Activated CD4-positive, alpha-beta T cell treated with anti-CD3 and anti-CD28 coated beads, Interleukin-2, amount 50 U/mL, for 1 hour (primary cell): Measurements from ENCODE around the gene ABLIM1.

Source experiments
- DNase-seq: peaks from one replicate; pipeline ENCODE4 v3.0.0-alpha.2; 2020

Gene ABLIM1

DNA sequence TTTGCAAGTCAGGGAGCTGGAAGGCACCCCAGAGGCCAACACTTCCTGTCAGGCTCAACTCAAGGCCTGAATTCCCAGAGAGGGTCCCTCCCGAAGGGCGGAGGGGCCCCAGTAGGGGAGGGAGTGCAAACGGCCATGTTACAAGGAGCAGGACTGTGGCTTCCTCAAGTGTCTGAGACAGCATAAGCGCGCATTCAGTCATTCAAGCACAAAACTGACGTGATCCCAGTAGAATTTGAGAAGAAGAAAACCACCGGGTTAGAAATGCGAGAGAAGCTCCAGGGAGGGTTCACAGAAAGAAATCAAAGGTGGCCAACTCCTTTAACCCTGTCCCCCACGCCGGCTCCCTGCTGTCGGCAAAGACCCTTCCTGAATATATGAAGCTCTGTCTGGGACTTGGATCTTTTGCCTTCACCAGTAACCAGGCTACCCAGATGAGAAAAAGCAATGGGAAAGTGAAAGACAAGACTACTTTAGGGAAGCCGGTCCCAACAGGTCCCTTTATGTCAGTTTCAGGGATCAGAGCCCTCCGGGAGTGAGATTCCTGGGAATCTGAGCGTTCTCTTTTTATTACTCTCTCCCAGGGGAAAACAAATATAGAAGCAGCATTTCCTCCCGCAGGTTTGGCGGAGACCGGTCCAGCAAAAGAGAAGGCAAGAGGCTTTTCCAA lies 255.1 kb downstream of the ABLIM1 start:
- no peak for DNase-seq

DNA sequence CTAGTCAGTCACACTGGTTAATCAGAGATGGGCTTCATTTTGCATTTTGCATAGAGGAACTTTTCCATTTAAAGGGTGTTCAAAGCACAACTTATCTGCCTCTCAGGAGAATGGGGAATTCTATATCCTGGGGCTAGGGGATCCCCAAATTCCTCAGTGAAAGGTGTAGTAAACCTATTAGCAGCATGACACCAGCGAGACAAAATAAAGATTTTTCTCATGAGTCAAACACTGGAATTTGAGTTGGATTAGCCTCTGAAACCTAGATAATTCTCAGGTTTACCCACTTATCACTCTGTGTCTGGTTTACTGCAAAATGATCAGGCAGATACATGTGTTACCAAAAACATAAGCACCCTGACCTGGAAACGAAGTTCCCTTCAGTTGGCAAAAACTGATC lies 255.8 kb downstream of the ABLIM1 start:
- DNase-seq, result no peak

DNA sequence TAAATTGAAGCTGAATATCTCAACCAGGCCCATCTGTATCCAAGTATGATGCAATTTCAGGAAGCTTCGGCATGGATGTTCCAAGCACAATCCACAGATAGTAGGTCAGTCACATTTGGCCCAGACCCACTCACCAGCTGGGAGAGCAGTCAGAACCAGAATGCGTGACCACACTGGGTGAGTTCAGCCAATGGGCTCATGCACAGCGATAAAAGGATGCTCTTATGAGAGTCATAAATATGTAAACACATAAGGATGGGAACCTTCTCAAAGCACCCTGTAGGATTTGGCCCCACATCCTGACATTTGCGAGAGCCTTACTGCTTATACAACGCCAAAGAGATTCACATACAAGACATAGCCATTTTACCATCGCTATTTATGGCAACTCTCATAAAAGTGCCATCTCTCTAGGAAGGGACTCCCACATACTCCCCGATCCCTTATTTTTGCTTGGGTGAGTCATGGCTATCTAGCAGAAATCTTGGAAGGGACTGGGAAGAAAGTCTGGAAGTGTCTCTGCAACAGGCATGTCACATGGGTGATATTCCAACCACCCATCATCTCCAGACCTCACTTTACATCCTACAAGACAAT lies 256.8 kb downstream of the ABLIM1 start:
- no peak for DNase-seq

DNA sequence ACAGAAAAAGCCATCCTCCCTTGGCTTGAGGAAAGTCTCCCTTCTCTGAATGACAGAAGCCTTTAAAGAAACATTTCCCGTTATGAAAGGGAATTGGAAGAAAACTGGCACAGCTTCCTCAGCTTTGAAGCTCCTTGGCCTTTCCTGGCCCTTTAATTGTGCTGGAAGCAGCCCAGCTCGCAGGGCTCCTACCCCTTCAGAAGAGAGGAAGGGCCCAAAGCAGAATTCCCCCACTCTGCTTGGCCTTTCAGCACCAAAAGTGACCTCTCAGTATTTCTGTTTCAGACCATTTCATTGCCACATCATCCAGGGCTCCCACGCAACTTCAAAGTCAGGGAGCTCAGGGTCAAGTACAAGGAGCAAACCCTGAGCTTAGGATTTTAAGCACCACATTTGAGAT lies 258.0 kb downstream of the ABLIM1 start:
- no peak for DNase-seq

DNA sequence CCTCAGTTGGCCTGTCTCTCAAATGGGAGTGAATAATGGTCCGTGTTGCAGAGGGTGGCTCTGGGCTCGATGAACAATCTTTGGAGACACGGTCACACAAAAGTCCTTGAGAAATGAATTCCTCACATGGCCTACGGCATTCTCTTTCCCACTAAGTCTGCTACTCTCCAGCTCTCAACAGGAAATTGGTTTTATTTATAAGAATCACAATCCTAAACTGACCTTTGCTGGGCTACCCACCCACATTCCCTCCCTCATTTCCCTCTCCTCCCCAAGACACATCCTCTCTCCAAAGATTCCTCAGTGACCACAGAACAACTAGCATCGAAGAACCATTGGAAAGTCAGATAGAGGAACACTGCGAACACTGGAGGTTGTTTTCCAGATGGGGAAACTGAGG lies 258.5 kb downstream of the ABLIM1 start:
- DNase-seq, result no peak

DNA sequence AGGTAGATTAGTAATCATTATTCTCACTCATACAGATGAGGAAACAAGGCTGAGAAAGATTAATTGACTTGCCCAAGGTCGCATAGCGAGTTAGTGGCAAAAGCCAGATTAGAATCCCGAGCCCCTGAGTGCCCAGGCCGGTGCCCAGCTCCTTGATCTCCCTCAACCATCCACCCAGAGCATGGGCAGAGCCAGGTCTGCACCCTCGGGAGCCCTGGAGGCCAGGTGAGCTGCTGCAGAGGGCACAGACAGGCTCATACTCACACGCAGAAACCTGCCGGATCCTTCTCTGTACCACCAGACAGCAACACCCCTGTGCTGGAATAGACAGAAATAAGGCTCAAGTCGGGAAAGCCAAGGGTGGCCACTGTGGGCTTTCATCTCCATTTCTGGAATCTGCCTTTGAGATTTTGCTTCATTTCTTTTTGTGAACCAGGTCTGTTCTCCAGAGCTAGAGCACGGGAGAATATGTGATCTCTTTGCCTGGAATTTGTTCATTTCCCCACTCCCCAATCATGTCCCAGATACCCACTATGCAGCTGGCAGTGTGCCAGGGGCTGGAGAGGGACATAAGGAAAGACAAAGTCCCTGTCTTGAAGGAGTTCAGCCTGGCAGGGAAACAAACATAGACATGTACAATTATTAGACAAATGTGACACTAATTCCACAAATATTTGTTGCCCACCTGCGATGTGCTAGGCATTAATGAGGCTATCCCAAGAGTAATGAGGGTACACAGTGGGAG lies 259.3 kb downstream of the ABLIM1 start:
- no peak for DNase-seq

DNA sequence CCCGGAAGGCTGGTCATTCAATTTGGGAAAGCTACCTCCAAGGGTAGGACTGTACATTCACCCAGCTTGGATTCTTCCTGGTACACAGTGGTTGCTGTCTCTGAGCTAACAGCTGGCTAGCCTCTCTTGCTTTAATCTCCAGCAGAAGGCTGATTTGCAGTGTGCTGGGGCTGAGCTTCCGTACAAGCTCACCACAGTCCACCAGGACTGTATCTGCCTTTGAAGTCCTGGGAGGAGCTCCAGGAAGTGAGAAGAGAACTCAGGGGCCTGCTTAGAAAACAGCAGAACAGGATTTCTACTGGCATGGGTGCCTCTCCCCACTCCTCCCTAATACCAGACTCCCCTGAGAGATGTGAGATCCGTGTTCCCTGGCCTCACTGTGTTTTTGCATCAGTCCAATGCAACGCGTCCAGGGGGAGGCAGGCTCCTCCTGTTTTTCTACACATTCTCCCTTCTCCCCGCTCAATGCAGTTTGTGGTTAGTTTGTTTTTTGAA lies 260.4 kb downstream of the ABLIM1 start:
- DNase-seq, result no peak

DNA sequence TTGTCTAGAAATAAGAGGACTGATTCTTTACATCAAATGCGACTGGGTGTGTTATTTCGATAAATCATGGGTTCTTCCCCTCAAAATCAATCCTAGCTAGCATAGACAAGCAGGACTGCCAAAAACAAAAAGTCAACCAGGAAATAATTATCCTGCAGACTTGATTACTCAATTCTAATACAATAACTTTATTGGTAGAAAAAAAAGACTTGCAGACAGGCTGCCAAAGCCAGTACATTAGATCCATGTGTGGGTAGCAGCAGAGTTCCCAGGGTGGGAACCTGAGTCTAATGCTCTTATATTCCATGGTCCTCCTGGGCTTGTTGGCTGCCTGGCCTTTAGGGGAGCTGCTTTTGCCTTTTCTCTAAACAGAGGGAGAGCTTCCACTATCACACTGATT lies 261.6 kb downstream of the ABLIM1 start:
- DNase-seq, result no peak

DNA sequence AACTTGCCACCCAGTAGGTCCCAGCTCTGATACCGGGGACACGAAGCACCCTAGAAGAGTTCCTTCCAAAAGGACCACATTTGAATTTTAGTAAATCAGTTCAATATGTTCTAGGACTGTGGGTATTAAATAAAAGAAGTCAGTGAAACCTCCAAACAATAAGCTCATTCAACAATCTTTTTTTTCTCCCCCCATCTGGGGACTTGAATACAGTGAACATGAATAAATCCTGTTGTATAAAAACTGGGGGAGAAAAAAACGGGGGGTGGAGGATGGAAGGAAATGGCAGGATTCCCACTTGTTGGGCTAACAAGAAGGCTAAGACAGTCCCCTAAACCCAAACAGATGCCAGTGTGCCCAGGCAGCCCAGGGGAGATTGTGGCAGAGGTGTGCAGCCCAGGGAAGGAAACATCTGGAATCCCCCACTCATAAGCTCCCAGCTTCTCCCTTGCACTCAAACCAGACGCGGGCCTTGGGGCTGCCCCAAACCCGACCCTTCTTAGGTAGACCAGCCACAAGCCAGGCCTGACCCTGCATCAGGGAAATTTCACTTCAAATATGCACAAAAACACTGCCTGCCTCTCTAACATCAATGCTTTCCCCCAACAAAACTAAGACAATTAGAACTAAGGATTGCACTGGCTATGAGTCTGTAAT lies 262.6 kb downstream of the ABLIM1 start:
- no peak for DNase-seq

DNA sequence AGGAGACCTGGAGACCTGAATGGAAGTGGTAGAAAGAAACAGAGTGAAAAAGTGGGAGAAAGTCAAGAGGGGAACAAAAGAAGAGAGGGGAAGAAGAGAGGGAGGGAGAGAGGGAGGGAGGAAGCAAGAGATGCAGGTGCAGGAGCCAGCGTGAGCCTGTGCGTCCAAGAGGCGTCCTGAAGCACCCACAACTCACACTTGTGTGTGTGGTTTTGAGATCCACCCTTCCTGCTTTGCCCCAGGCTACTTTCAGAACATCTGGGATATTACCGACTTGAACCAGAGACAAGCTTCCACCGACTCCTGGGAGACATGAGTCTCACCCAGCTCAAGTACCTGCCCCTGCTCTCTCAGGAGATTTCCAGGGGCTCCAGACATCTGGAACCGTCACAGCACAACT lies 263.5 kb downstream of the ABLIM1 start:
- DNase-seq, result no peak

DNA sequence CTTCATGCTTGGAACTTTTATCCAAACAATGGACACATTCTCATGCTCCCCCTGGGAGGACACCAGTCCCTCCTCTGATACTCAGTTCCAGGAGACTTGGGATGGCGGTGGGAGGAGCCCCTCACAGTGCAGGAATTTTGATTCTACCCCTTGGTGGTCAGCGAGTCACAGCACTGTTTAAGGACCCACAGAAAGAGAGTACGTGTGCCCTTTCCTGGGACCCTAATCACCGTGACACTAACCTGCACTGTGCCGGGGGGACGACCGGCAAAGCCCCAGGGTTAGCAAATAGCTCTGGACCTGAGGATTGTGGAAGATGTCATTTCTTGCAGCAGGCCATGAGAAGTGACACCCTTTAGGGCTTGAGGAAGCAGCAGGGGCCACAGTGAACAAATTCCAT lies 264.2 kb downstream of the ABLIM1 start:
- DNase-seq, result no peak

DNA sequence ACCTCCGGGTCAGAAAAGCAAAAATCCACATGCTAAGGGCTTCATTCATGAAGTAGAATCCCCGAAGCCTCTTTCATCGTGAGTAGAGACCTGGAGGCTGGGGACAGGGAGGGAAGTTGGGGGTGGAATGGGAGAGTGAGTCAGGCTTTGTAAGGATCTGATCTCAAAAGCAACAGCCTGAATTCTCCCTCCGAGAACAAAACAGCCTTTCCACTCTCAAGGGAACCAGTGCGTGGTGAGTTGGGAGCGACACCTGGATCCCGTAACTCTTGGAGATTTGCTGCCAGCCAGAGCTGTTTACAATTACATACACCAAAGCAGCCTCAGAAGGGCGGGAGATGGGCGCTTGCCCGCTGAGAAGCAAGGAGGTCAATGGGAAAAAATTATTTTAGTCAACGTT lies 264.6 kb downstream of the ABLIM1 start:
- no peak for DNase-seq

DNA sequence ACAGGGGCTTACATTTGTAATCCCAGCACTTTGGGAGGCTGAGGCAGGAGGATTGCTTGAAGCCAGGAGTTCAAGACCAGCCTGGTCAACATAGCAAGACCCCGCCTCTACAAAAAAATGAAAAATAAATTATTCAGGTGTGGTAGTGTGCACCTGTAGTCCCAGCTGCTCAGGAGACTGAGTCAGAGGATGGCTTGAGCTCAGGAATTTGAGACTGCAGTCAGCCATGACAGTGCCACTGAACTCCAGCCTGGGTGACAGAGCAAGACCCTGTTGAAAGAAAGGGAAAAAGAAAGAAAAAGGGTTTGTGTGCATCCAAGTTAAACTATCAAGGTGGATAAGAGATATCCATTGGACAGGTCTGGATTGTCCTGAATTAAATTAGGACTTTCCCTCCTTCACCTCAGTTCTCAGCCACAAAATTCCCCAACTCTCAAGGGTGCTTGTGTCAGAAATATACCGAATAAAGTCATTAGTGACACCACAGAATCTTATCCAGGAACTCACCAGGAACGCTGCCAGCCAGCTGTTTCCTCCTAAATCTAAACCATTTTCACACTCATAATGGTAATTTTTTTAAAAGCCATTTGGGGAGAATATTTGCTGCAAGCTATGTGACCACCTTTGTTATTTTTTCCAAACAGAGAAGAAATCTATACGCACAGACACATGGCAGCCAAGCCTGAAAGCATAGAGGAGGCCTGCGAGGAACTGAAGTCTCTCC lies 265.8 kb downstream of the ABLIM1 start:
- no peak for DNase-seq

DNA sequence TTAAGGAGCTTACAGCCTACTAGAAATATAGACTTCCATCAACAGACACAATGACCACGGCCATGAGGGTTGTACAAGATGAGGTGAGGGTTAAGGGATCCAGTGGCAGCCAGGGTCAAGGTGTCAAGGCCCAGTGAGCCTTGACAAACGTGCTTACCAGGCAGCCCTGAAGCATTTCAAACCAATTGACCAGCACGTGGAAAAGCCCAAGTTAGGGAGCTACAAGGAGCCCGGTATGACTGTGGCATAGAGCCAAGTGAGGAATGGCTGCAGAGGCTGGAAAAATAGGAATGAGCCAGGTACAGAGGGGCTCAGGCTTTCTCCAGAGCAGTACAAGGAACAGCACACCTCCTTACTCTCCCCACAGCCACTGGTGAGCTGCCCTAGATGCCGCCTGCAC lies 266.5 kb downstream of the ABLIM1 start:
- no peak for DNase-seq

DNA sequence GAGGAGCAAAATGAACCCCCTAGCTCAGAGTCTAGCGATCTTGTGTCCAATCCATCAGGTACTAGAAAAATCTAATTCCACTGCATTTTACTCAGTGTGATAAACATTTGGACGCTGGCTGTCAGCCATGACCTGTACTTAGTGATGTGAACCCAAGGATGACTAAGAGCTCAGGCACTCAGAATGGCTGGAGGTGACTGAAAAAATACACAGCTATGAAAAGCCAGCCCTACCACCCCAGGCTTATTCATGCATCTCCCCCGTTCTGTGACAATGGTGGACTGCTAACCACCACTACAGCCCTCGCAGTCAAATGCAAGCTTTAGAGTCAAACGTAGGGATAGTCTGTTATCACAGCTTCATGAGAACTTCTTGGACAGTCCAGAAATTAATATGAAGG lies 268.6 kb downstream of the ABLIM1 start:
- no peak for DNase-seq

DNA sequence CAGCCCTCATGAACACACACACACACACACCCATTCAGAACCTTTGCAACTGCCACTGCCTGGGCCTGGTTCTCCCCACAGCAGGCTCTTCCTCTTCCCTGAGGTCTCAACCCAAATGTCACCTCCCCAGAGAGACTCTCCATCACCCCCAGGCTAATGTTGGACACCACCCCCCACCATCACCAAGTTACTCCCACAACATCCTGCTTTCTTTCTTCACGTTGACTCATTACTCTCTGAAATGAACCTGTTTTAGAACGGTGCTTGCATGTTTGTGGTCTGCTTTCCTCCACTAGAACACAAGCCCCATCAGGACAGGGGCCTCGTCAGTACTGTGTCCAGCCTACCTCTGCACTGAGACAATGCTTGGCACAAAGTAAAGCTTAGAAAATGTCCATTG lies 269.8 kb downstream of the ABLIM1 start:
- no peak for DNase-seq

DNA sequence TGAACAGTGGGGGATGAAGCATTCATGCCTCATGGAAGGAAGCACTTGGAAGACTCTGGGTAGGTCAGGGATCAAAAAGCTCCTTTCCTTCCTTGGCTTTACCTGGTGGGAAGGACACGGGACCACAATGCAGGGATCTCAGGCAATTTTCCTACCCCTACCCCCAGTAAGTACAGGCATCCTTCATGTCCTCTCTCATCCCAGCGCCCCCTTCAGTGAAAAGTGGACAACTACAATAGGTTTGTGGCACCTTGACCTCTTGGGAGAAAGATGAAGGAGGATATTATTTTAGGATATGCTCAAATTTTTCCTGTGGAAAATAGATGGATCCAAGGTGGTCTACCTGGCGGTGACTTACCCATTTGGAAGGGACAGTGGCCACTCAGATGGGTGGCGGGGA lies 270.3 kb downstream of the ABLIM1 start:
- no peak for DNase-seq

DNA sequence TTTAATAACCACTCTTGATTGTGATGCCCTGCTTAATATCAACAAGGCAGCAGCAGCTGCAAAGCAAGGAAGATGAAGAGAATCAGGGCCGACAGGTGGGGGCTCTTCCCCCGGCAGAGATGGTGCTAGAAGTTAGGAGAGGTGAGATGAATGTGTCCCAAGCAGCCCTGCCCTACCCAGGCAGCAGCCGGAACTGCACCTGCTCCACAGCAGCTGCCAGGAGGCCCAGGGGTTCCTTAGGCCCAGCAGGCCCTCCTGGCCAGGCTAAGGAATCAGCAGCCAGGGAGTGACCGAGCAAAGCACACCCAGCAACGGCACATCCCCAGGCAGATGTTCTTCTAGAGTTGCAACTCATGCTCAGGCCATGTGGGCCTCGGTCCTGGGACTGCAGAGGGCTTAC lies 271.6 kb downstream of the ABLIM1 start:
- no peak for DNase-seq

DNA sequence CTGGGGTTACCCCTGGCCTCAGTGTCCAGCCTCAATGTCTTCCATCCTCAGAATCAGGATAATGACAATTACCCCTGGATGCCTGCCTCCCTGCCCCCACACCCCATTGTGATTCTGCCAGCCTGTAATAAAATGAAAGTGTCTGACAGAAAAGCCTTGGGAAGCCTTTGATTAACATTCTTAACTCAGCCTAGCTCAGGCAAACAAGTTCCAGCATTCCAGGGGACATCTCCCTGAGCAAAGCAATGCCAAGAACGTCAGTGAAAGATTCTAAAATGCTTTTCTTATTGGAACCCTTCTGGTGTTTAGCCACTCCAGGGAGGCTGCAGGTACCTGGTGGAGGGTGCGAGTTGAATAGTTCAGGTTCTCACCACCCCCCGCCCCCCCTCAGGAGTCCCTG lies 272.5 kb downstream of the ABLIM1 start:
- DNase-seq, result no peak

DNA sequence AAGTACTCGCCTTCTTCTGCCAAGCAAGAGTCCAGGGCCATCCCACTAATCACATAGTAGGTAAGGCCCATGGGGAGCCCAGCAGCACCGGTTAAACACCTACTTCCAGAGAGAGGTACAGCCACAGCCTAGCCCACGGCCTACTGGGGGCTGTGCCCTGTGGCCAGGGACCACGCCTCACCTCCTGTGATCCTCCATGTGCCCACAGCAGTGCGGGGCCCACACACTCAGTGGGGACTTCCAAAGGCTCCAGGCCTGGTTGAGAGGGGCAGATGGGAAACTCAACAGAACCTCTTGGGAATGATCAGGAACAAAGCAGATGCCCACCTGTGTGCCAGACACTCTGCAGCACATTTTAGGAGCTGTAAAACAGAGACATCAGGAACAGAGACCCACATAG lies 273.5 kb downstream of the ABLIM1 start:
- DNase-seq, result no peak

DNA sequence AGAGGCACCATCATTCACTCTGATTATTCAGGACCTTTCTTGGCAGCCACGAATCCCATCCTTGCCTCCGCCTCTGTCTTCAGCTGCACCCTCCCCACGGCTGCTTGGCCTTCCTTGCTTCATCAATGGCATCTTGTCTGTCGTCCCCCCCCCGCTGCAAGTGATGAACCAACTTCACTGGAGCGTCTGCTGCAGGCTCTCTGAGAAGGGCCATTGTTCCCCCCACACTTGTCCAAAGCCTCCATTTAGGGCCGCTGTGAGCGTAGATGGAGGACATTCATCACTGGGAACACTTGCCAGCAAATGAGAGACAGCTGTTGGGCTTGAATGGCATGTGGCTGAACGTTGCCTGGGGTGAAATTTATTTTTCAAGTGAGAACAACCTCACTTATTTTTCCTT lies 273.9 kb downstream of the ABLIM1 start:
- no peak for DNase-seq
